Neuronal stem cell (in vitro differentiated cells): Measurements from ENCODE around the gene ZNF428.

Experiments used
- DNase-seq: peaks from one replicate; pipeline ENCODE4 v3.0.0-alpha.2; 2013; ENCODE audit warnings: low spot score
- H2AFZ ChIP-seq: one replicate; pipeline ENCODE4 v1.6.1; 2013; ENCODE audit warnings: mild to moderate bottlenecking, low read length, inconsistent platforms
- H2AK5ac ChIP-seq: 2 replicates; pipeline ENCODE4 v1.6.1; 2013; ENCODE audit warnings: low read depth, mild to moderate bottlenecking, inconsistent platforms, low read length, moderate library complexity, mixed read lengths
- H2BK120ac ChIP-seq: 2 replicates; pipeline ENCODE4 v1.6.1; 2013; ENCODE audit warnings: low read depth, mild to moderate bottlenecking, inconsistent platforms, low read length, moderate library complexity, mixed read lengths
- H2BK12ac ChIP-seq: one replicate; pipeline ENCODE4 v1.6.1; 2013; ENCODE audit warnings: low read length, inconsistent platforms
- H2BK15ac ChIP-seq: 2 replicates; pipeline ENCODE4 v1.6.1; 2013; ENCODE audit warnings: mild to moderate bottlenecking, low read length, inconsistent platforms, mixed read lengths
- H2BK5ac ChIP-seq: one replicate; pipeline ENCODE4 v1.6.1; 2013; ENCODE audit warnings: inconsistent platforms, mild to moderate bottlenecking, low read length, moderate library complexity
- H3K14ac ChIP-seq: one replicate; pipeline ENCODE4 v1.6.1; 2013; ENCODE audit warnings: low read length, inconsistent platforms
- H3K18ac ChIP-seq: 2 replicates; pipeline ENCODE4 v1.6.1; 2013; ENCODE audit warnings: low read length, inconsistent platforms
- H3K23ac ChIP-seq: 2 replicates; pipeline ENCODE4 v1.6.1; 2013; ENCODE audit warnings: low read depth, mild to moderate bottlenecking, mixed read lengths, low read length, inconsistent platforms; ENCODE audit not compliant: poor library complexity
- H3K27ac ChIP-seq: replicated peaks from 3 replicates; pipeline ENCODE4 v1.5.1; 2013; ENCODE audit warnings: low read length, inconsistent platforms
- H3K27me3 ChIP-seq, 3 experiments: 2 replicates each; pipeline ENCODE4 v1.6.1; 2013; ENCODE audit warnings: low read length in 3 of 3, mild to moderate bottlenecking in 2 of 3, inconsistent platforms in 1 of 3, low read depth in 1 of 3, mixed read lengths in 1 of 3, moderate library complexity in 1 of 3; ENCODE audit not compliant: control insufficient read depth in 3 of 3, insufficient read depth in 3 of 3
- H3K36me3 ChIP-seq, 2 donors: replicated peaks in 1 of 2; 2 replicates each; pipeline ENCODE4 v1.6.1; 2013; ENCODE audit warnings: low read length in 2 of 2; ENCODE audit not compliant: control insufficient read depth in 2 of 2, insufficient read depth in 2 of 2
- H3K4ac ChIP-seq: 2 replicates; pipeline ENCODE4 v1.6.1; 2013; ENCODE audit warnings: inconsistent platforms, mild to moderate bottlenecking, low read length, moderate library complexity
- H3K4me1 ChIP-seq, 2 donors: 1 replicate in 1 of 2; 2 replicates in 1 of 2; pipeline ENCODE4 v1.6.1; 2013; ENCODE audit warnings: low read length in 2 of 2, low read depth in 1 of 2; ENCODE audit not compliant: control insufficient read depth in 2 of 2, insufficient read depth in 1 of 2
- H3K4me2 ChIP-seq: one replicate; pipeline ENCODE4 v1.6.1; 2013; ENCODE audit warnings: mild to moderate bottlenecking, low read length, inconsistent platforms; ENCODE audit not compliant: insufficient read depth, poor library complexity, severe bottlenecking
- H3K4me3 ChIP-seq, 2 donors: 2 replicates each; pipeline ENCODE4 v1.5.1; 2013; ENCODE audit warnings: low read length in 2 of 2, mild to moderate bottlenecking in 2 of 2, inconsistent platforms in 1 of 2, moderate library complexity in 1 of 2
- H3K79me1 ChIP-seq: one replicate; pipeline ENCODE4 v1.6.1; 2013; ENCODE audit warnings: low read depth, mild to moderate bottlenecking, inconsistent platforms, low read length, moderate library complexity
- H3K9ac ChIP-seq: one replicate; pipeline ENCODE4 v1.6.1; 2013; ENCODE audit warnings: mild to moderate bottlenecking, low read depth, low read length, inconsistent platforms; ENCODE audit not compliant: poor library complexity
- H3K9me3 ChIP-seq, 2 donors: replicated peaks in 1 of 2; 2 replicates each; pipeline versions ENCODE3 to v1.6.1; 2013; ENCODE audit warnings: low read length in 2 of 2, mild to moderate bottlenecking in 2 of 2, inconsistent platforms in 1 of 2, low read depth in 1 of 2, mixed read lengths in 1 of 2, moderate library complexity in 1 of 2; ENCODE audit not compliant: control insufficient read depth in 2 of 2, insufficient read depth in 1 of 2
- H4K8ac ChIP-seq: one replicate; pipeline ENCODE4 v1.6.1; 2013; ENCODE audit warnings: low read depth, mild to moderate bottlenecking, inconsistent platforms, low read length, moderate library complexity
- H4K91ac ChIP-seq: one replicate; pipeline ENCODE4 v1.6.1; 2013; ENCODE audit warnings: low read length, low read depth, mild to moderate bottlenecking, inconsistent platforms; ENCODE audit not compliant: poor library complexity
- WGBS, 2 donors: extraction: QIAGEN DNeasy Blood & Tissue Kit; methylation state at CpG; one replicate each; pipeline ENCODE4 v1.1.7; 2013; ENCODE audit warnings: missing lambda C conversion rate in 2 of 2, mixed read lengths in 1 of 2; ENCODE audit not compliant: insufficient read length in 2 of 2, insufficient replicate concordance in 1 of 2; ENCODE audit errors: extremely low coverage in 2 of 2; 5-methylcytosine and 5-hydroxymethylcytosine counted together

The ZNF428 gene

DNA sequence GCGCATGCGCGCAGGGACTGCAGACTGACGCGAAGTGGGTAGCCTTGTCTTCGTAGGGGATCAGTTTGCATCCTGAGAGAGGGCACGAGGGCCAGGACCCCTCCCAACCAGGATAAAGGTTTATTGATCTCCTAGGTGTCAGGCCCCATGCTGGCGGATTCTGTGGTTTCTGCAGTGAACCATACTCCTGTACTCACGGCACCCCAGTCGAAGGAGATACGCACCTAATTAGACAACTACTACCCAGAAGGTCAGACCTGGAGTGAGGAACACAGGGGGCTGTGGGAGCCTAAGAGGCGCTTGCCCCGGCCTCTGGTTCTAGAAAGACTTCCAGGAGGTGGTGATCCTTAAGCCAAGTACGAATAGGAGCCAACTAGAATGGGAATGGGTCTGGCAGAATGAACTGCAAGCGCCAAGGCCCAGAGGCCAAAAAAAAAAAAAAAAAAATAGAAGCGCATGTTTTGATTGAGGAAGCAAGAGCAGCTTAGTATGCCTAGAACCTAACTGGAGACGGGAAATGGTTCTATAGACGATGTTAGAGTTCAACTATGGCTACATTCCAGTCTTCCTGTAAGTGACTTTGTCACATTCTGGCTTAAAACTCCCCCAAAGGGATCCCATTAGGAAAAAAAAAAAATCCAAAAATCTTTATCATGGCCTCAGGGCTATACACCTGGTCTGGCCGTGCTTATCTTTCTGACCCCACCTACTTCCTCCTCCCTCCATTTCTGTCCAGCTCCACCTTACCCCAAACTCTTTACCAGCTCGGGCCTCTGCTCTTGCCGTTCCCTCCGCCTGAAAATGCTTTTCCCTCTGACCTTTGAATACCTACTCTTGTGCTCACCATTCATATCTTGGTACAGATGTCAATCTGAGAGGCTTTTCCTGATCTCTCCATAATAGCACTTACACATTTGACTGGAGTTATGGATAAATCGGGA lies 902 bp upstream of the ZNF428 start:
- no CpG with 5 or more reads among the region's 23 CpGs for WGBS, 2 donors
- H2BK5ac ChIP-seq: peak overlapping the region; percentile 97
- H3K4me2 ChIP-seq: peak overlapping the region; percentile 55
- peak overlapping the region; percentile 63 to 68 for H3K4me3 ChIP-seq
- no peak overlapping the region for H3K23ac ChIP-seq
- peaks cover 0 to 2% of the 10 kb centered on the region in 2 donors for H3K9me3 ChIP-seq
- no peak overlapping the region for H3K9ac ChIP-seq
- H2AFZ ChIP-seq: peak overlapping the region; percentile 82
- H2AK5ac ChIP-seq: no peak overlapping the region
- H3K27ac ChIP-seq: peak overlapping the region; percentile 99
- no peak overlapping the region for H3K14ac ChIP-seq
- H4K91ac ChIP-seq: no peak overlapping the region
- no peak overlapping the region for H3K4ac ChIP-seq
- H3K18ac ChIP-seq: no peak overlapping the region
- no peak overlapping the region for H4K8ac ChIP-seq
- peaks cover 3 to 10% of the 10 kb centered on the region in 2 donors for H3K4me1 ChIP-seq
- H2BK120ac ChIP-seq: no peak overlapping the region
- DNase-seq: no peak
- peaks cover 16 to 44% of the 10 kb centered on the region in 2 donors for H3K36me3 ChIP-seq
- no peaks in the 10 kb centered on the region for H3K27me3 ChIP-seq
- H3K79me1 ChIP-seq: peaks cover 2% of the 10 kb centered on the region
- no peak overlapping the region for H2BK12ac ChIP-seq
- no peak overlapping the region for H2BK15ac ChIP-seq

DNA sequence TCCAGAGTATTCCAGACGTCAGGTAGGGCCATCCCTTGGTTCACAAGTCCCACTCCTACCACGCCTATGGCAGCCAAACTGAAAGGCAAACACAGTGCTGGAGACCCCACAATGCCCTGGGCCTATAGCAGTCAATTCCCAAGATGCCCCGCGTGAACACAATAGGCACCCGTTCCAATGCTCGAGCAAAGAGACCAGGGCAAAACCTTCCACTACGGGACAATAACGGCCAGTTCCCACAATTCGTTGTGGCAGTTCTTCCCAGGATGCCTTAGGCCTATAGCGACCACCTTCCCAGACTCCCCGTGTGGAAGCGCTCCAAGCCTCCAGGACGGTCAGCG lies 538 bp downstream of the ZNF428 start:
- H3K14ac ChIP-seq: peak overlapping the region; percentile 60
- no peaks in the 10 kb centered on the region for H3K9me3 ChIP-seq
- peaks cover 10% of the 10 kb centered on the region for H3K79me1 ChIP-seq
- peak overlapping the region; percentile 93 for H2BK120ac ChIP-seq
- peak overlapping the region; percentile 82 for H2AFZ ChIP-seq
- peak overlapping the region; percentile 99 for H3K23ac ChIP-seq
- H3K9ac ChIP-seq: peak overlapping the region; percentile 99
- peak overlapping the region; percentile 78 for H3K4me2 ChIP-seq
- H2BK5ac ChIP-seq: peak overlapping the region; percentile 97
- H4K8ac ChIP-seq: peak overlapping the region; percentile 94
- peak overlapping the region; percentile 76 for H2BK15ac ChIP-seq
- H3K18ac ChIP-seq: peak overlapping the region; percentile 99
- no peaks in the 10 kb centered on the region for H3K27me3 ChIP-seq
- H3K4ac ChIP-seq: no peak overlapping the region
- peaks cover 3 to 10% of the 10 kb centered on the region in 2 donors for H3K4me1 ChIP-seq
- H3K4me3 ChIP-seq: peak overlapping the region; percentile 68 to 82
- H4K91ac ChIP-seq: peak overlapping the region; percentile 99
- H3K36me3 ChIP-seq: peaks cover 11 to 42% of the 10 kb centered on the region in 2 donors
- peak overlapping the region; percentile 99 for H3K27ac ChIP-seq
- no peak for DNase-seq
- no CpG with 5 or more reads among the region's 14 CpGs for WGBS, 2 donors
- H2BK12ac ChIP-seq: no peak overlapping the region
- peak overlapping the region; percentile 91 for H2AK5ac ChIP-seq

DNA sequence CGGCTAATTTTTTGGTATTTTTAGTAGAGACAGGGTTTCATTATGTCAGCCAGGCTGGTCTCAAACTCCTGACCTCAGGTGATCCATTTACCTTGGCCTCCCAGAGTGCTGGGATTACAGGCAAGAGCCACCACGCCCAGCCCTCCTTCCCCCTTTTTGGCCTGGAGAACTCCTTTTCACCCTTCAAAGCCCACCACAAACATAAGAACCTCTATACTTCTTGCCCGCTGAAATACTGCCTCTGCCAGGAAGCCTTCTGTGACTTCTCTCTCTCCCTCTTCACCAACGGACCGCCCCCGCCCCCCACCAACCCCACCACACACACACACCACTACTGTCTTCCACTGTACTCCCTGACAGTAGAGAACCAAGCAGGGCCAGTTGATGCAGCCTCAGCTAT lies 2.5 kb downstream of the ZNF428 start:
- Histone ChIP-seq H3K36me3 (peaks cover 16 to 51% of the 10 kb centered on the region in 2 donors), H3K4me2 (no peak overlapping the region), H3K27ac (no peak overlapping the region), H3K27me3 (no peaks in the 10 kb centered on the region), H3K4ac (no peak overlapping the region), H2BK12ac (no peak overlapping the region), H2BK120ac (no peak overlapping the region), H3K4me3 (no peak overlapping the region), H3K4me1 (peaks cover 3 to 10% of the 10 kb centered on the region in 2 donors), H4K8ac (no peak overlapping the region), H2AFZ (no peak overlapping the region), H3K23ac (no peak overlapping the region), H2BK5ac (no peak overlapping the region), H3K9ac (no peak overlapping the region), H2BK15ac (no peak overlapping the region), H3K18ac (no peak overlapping the region), H3K9me3 (no peaks in the 10 kb centered on the region), H3K79me1 (peaks cover 11% of the 10 kb centered on the region), H3K14ac (no peak overlapping the region), H2AK5ac (no peak overlapping the region), H4K91ac (no peak overlapping the region)
- no CpG with 5 or more reads among the region's 6 CpGs for WGBS, 2 donors
- no peak for DNase-seq

DNA sequence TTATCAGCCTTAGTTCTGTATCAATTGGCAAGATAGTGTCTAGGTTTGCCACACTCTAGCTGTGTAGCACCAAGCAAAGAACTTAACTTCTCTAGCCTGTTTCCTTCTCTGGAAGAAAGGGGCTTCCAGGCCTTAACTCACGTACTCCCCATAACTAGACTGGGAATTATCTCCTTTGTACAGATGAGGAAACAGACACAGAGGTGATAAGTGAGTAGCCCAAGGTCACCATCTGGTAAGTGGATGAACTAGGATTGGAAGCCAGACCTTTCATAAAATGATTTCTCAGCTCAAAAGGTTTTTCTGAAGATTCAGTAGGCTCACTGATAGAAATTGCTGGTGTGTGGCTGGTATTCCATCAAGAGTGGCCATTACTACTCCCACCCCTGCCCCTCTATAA lies 3.1 kb downstream of the ZNF428 start:
- Histone ChIP-seq H3K4ac (no peak overlapping the region), H4K91ac (no peak overlapping the region), H2BK120ac (no peak overlapping the region), H3K4me1 (peaks cover 3 to 10% of the 10 kb centered on the region in 2 donors), H2BK12ac (no peak overlapping the region), H3K36me3 (peaks cover 20 to 53% of the 10 kb centered on the region in 2 donors), H4K8ac (no peak overlapping the region), H3K79me1 (peaks cover 16% of the 10 kb centered on the region), H3K4me2 (no peak overlapping the region), H3K4me3 (no peak overlapping the region), H2AFZ (no peak overlapping the region), H2BK5ac (no peak overlapping the region), H2AK5ac (no peak overlapping the region), H2BK15ac (no peak overlapping the region), H3K18ac (no peak overlapping the region), H3K9me3 (no peaks in the 10 kb centered on the region), H3K27ac (no peak overlapping the region), H3K23ac (no peak overlapping the region), H3K14ac (no peak overlapping the region), H3K9ac (no peak overlapping the region), H3K27me3 (no peaks in the 10 kb centered on the region)
- DNase-seq: no peak
- no CpG with 5 or more reads among the region's 1 CpG for WGBS, 2 donors
